ENCODE measurements around the gene TTLL6.
"Not testable (repeated sequence)": the region's sequence is repeated elsewhere in the genome, so short reads cannot be mapped to it uniquely, and the experiment has no call there.

The TTLL6 gene

DNA sequence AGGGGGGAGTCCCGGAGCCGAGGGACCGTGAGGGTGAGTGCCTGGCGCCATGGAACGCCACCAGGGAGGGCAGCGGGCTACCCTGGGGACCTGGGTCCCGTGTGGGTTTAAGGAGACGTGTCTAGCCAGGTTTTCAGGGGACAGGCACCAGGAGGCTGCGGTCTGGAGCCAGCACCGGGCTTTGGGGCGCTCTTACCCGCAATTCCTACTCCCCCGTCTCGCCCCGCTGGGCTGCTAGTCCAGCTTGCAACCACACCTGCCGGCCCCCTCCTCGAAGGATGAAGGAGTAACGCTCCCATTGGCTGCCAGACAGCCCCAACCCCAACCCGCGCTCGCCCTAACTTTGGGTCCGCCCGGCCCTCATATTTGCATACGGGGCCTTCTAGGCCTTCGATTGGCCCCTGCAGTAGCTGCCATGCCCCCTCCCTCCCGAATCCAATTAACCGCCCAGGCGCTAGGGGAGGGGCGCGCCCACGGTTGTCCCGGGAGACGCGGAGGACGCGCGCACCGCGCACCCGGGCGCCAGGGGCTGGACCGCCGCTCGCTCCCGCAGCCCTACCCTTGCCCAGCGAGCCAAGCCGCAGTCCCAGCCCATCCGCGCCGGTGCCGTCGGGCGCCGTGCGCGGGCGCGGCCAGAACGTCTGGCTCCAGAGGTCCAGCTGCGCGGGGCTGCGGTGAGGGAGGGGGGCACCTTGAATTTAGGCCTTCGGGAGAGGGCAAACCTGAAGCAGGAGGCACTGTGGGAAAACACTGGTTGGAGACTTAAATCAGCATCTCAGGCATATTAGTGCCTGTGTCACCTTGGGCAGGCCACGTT is at the start of gene TTLL6:
TSS of gene TTLL6 (minus strand) at position 456 of the 817 bp plus-strand sequence. CDS start at position 299, 157 bp downstream.
- DNase-seq, result peak; percentile 11 to 14

DNA sequence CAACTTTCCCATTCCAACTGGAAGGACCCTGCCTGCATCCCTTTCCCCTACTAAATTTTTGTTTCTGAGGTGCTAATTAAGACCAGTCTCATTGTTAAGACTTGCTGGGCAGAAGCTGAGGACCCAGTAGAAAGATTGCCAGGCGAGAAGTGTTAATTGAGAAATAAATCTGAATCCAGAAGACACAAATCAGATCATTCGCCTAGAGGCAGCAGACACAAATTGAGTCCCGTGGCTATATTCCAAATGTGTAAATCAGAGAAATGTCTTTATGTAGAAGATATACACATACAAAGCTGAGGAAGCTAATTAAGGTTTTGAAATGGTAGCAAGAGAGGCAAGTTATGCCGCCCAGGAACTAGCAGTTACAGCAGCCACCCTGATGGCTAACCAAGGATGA is 43.4 kb upstream of the TTLL6 start:
- no peak for DNase-seq

DNA sequence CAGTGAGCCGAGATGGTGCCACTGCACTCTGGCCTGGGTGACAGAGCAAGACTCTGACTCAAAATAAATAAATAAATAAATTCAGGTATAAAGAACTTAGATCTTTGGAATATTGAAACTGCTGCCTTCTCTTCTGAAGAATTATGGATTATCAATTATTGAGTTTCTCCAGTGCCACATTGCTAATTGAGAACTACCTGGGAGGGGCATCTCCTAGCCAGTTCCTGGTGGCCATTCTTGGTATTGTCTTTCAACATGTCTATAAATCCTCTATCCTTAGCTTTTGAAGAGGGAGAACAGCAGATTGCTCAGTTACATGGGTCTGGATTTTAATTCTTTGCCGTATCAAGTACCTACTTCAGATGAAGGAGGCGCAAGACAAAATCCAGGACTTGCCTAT is 43.0 kb upstream of the TTLL6 start:
- no peak for DNase-seq

DNA sequence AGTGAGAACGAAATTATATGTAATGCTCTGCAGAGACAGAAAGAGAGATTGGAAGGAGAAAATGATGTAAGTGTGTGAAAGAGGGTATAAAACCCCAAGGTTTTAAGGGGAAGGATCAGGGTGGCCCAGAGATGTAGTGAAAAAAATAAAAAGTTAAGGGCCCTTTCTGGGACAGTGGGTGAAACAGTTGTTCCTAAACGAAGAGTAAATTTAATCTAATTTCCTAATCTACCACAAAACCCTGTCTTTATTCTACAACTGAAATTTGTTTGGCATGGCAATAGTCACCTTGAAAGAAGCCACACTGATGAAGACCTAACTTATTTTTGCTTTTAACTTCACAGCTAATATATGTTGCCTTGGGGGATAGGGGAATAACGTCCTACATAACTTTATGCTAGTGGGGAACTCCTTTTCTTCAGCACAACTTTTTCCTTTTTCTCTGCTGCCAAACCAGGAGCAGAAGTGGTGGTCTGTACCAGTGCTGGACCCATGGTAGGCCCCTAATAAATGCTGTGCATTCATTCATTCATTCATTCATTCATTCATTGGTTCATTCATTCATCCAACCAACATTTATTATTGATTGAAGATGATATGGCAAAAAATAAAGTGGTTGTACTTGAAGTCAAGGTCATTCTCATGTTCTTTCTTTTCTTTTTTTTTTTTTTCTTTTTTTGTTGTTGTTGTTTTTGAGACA is 39.2 kb upstream of the TTLL6 start:
- DNase-seq, result no peak

DNA sequence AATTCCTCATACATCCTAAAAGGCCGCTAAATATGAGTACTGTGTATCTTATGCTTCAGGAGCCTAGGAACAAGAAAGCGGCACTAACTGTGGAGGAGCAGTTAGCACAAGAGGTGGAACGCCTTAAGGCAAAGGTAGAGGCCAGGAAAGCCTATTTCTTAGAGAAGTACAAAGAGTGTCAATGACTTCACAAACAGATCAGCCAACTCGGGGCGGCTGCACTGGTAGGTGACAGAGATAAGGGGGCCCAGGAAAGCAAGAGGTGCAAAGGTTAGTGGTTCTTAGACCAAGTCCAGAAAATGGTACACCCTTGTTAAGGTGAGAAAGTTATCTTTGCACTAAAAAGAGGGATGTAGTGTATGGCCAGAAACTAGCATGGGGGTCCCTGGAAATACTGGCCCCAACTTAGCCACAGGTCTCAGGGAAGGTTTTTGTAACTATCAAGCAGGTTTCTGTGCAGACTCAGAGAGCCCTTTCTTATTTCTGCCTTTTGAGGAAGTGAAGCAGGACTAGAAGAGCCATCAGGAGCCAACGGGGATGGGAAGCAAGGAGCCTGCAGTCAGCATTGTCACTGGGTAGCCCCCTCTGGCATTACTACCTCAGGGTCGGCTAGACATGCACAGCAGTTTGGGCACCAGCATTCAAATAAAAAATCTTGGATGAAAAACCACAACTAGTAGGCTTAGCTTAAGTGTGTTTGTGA is 37.9 kb upstream of the TTLL6 start:
- no peak for DNase-seq

DNA sequence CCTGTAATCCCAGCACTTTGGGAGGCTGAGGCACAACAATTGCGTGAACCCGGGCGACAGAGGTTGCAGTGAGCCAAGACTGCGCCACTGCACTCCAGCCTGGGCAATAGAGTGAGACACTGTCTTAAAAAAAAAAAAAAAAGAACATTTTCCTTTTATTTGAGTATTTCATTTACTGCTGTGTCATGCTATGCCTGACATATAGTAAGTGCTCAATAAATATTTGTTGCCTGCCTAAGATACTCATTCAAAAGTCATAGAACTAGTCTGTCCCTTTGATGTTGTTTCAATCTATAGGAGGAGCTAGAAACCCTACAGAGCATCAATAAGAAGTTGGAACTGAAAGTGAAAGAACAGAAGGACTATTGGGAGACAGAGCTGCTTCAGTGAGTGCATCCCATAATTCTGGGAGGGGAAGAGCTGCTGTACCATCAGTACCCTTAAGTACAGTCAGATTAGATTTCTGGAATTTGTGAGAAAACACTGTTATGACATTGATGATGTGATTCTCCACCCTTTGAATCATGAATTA is 33.8 kb upstream of the TTLL6 start:
- no peak for DNase-seq

DNA sequence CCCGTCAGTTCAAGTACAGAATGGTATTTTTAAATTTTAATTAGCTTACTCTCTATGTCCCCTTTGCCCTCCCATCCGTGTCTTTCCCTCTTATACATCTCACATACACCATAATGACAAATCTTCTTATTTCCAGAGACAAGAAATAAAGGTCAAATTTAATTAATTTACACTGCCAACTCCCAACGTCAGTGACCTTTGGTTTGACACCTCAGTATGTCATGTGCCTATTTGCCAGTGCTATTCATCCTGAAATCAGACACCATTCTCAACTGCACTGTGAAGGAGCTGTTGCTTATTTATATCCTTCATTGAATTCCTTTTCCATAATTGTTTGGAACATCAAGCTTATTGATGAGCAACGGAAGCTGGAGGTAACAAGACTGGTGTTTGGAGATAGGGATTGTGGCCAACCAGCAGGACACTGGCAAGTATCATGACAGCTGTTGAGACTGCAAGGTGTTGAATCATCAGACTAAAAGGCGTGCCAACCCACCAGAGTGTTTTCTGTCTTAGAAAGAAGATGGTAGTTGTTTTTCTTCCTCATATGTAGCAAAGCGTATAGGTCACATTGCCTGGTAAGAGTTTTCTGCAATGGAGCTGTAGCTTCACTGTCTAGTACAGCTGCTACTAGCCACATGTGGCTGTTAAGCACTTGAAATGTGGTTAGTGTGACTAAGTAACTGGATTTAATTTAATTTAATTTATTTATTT is 26.3 kb upstream of the TTLL6 start:
- DNase-seq, result no peak

DNA sequence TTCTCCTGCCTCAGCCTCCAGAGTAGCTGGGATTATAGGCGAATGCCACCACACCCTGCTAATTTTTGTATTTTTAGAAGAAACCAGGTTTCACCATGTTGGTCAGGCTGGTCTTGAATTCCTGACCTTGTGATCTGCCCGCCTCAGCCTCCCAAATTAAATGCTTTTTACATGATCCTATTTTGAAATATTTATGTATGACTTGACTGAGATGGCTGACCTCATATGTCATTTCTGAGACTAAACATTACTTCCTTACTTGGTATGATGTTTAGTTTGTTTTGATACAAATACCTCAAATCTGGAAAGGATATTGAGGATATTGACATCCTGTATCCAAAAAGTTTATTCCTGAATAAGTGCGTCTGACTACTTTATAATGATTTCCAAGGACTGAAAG is 25.7 kb upstream of the TTLL6 start:
- DNase-seq, result no peak

DNA sequence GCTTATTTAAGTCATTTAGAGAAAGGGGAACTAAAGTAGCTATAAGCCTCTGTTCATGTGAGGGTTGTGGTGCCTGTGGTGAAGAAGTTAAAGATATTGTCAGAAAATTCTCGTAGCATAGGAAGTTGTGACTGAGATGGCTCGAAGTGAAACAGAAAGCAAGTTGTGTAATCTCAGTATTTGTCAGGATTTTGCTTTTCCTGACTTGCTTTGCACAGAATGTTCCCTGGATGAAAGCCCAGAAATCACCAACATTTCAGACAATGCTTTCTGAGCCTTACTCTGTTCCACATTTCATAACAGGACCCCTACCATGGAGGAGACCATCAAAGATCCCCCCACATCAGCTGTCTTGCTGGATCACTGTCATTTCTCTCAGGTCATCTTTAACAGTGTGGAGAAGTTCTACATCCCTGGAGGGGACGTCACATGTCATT is 24.4 kb upstream of the TTLL6 start:
- peak; percentile 80 to 84 for DNase-seq

DNA sequence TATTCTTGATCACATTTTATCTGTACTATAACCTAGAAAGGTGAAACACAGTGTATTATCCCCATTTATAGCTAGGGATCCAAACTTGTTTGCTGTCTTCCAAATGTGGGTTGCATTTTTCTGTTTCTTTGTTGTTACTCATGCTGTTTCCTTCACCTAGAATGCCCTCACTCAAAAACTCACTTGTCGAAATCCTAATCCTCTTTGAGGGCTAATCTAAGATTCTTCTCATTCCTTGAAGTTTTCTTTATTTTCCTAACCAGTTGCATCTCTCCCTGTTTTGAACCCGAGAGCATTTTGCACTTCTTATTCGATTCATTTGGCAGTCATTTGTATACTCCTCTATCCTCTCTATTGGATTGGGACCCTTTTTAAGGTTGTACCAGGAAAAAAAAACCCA is 23.4 kb upstream of the TTLL6 start:
- no peak for DNase-seq

DNA sequence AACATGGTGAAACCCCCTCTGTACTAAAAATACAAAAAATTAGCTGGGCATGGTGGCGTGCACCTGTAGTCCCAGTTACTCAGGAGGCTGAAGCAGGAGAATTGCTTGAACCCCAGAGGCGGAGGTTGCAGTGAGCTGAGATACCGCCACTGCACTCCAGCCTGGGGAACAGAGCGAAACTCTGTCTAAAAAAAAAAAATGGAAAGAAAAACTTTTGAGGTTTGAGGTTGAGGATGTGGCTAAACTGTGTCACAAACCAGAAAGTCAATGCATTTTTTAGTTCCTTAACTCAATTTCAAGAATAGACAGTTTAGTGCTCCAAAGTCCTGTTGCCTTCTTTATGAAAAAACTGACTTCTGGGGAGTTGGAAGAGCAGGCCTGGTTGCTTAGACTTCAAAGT is 20.4 kb upstream of the TTLL6 start:
- peak in 1 of 2 donors; percentile 24 for DNase-seq

DNA sequence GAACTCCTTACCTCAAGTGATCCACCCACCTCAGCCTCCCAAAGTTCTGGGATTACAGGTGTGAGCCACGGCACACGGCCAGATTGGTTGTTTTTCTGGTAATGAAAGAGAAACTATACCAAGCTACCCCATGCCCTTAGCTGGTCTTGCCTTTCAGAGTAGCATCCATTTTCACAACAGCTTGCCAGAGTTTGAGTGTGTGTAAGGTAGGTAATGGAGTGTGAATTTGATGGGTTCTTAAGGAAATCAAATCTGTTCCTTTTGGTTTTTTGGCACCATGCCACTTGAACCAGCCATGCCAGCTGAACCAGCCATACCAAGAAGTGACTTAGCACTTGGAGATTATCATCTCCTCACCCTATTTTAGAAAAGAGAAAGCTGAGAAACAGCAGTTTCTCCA is 18.9 kb upstream of the TTLL6 start:
- DNase-seq, result no peak

DNA sequence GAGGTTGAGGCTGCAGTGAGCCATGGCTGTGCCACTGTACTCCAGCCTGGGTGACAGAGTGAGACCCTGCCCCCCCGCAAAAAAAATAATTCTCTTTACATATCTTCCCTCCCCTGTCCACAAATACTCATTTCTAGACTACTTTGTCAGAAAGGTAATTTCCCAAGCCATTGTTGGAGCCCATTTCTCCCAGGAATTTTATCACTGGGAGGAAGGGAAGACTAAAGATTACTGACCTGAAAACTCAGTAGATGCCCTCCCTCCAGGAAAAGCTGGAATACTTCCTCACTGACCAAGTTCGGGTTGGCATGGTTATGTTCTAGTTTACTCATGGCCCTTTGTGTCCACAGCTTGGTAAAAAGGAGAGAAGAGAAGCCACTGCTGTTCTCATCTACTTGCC is 17.9 kb upstream of the TTLL6 start:
- DNase-seq, result no peak

DNA sequence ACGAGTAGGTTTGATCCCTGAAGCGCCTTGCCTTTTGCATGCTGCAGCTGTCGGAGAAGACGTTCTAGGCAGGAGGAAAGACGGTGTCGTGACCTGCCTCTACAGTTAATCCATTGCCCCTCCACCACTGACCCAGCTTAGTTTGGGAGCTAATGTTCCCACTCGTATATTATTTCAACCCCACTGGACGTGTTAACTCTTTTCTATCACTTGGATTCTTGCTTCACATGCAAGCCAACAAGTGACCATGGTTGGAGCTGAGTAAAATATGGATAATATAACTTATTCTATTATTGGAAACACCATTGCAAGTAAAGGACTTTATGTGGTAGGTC is 14.5 kb upstream of the TTLL6 start:
- DNase-seq, result no peak

DNA sequence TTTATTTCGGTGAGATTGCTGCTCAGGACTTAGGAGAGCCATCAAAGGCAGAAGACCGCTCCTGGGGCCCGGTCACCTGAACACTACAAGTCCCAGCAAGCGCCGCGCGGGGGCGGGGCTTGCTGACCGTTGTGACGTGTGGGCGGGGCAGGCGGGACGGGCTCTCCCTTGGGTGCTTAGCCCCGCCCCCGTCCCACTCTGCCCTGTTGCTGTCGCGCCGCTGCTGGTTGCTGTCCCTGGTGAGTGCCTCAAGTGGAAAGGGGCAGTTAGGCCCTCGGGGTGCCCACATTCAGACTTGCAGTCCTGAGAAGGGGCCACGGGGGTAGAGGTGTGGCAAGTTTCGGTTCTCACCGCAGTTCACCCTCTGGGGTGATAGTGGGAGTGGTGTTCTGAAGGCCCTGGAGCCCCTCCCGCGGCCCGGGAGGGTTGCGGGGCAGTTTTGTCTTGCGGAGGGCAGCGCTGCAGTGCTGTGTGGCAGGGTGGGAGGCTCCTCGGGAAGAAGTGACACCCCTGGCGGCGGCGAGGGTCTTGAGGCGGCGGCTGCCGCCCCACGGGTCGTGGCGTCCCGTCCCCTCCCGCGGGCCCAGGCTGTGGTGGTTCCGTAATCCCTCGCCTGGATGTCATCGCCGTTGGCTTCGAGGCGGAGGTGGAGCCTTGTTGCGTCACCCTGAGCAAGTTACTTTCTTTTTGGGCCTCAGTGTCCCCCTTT is 14.0 kb upstream of the TTLL6 start, which contains the start of gene CALCOCO2:
TSS of gene CALCOCO2 (plus strand) at position 196 of the 709 bp plus-strand sequence. CDS start 10,673 bp downstream, outside the sequence.
- DNase-seq, result peak; percentile 95 to 99

DNA sequence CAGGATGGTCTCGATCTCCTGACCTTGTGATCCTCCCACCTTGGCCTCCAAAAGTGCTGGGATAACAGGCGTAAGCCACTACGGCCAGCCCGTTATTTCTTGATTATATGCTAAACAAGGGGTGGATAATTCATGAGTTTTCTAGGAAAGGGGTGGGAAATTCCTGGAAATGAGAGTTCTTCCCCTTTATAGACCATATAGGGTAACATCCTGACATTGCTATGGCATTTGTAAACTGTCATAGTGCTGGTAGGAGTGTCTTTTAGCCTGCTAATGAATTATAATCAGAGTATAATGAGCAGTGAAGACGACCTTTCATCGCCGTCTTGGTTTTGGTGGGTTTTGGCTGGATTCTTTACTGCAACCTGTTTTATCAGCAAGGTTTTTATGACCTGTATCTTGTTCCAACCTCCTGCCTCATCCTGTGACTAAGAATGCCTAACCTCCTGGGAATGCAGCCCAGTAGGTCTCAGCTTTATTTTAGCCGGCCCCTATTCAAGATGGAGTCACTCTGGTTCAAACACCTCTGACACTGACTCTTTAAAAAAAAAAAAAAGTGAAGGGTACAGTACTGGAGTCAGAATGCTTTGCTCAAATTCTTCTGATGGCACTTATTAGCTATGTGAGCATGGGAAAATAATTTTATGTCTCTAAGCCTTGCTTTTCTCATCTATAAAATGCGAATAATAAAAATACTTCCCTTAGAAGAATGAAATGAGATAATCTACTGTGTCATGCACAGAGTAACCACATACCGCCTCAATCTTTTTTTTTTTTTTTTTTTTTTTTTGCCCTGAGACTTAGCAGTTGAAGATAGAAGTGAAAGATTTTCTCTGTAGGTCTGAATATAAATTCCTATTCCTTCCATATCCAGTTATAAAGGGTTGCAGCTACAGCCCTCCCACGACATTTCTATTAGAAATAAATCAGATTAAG is 8.7 kb upstream of the TTLL6 start:
- peak; percentile 23 to 55 for DNase-seq

DNA sequence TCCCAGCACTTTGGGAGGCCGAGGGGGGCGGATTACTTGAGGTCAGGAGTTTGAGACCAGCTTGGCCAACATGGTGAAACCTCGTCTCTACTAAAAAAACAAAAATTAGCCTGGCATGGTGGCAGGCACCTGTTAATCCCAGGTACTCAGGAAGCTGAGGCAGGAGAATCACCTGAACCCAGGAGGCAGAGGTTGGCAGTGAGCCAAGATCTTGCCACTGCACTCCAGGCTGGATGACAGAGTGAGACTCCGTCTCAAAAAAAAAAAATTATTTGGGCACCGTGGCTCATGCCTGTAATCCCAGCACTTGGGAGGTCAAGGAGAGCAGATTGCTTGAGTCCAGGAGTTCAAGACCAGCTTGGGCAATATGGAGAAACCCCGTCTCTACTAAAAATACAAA is 3.9 kb upstream of the TTLL6 start:
- not testable (repeated sequence) for DNase-seq

DNA sequence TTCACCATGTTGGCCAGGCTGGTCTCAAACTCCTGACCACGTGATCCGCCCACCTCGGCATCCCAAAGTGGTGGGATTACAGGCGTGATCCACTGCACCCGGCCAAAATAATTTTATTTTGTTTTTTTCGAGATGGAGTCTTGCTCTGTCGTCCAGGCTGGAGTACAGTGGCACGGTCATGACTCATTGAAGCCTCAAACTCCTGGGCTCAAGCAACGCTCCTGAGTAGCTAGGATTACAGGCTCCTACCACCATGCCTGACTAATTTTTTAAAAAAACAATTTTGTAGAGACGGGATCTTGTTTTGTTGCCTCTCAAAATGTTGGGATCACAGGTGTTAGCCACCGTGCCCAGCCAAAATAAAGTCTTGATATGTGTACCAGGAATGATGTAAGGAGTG is 2.4 kb upstream of the TTLL6 start:
- no peak for DNase-seq

DNA sequence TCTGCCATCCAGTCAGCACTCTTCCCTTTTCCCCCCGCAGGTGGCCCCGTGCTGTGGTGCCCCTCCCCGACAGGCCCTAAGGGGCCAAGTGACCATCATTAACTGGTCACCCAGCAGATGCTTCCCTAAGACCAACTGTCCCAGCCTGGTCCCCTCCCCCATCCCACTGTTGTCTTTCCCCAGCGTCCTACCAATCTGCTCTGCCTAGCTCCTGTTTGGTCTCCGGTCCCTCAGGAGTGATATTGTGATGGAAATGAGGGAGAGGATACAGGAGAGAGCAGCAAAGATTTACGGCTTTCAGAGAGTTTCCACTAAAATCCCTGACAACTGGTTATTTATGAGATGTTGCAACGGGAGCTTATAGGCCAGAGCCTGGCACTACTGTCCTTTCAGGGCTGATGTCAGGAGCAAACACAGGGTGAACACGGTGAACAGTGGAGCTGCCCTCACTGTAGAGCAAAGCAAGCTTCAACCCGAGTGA is 1.4 kb upstream of the TTLL6 start:
- no peak for DNase-seq

DNA sequence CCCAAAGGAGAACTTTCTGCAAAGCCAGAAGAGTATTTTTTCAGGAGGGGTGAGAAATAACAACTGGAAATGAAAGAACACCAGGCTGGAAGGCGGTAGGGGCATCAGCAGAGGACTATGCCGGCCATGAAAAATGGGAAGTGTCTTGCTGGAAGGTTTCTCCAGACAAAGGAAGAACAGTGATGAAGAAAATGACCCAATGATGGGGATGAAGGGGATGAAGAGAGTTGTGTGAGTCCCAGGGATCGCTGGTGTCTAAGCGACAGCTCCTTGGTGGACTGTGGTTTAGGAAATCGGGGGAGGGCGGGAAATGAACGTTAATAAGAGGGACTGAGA is 623 bp downstream of the TTLL6 start:
- DNase-seq, result no peak

DNA sequence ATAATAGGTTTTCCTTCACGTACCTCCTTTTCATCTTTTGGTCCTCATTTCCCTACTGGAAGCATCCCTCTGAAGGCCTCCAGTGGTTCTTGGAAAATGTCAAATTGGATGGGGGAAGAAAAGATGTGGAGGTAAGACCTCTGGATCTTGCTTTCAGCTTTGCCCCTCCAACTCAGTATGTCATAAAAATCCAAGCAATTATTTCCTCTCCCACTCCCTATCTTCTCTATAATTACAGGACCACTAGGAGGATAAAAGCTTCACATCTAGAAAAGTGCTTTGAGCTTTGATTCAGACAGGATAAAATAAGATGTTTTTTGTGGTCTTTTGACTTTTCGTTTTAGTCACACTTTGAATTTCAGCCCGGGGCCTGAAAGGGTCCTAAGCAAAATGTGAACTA is 1.7 kb downstream of the TTLL6 start:
- no peak for DNase-seq

All from inflammatory macrophage treated with lipopolysaccharide for 1 hour (primary cell).